H9 (cell line): ENCODE measurements around the gene CNIH2. TPM values are rescaled to one million over a fixed set of nuclear protein-coding genes. Genes with fewer than 3 reads are reported as not detected.

Source experiments
- DNase-seq: peaks from one replicate; pipeline ENCODE4 v3.0.0-alpha.2; 2017
- H2AFZ ChIP-seq: one replicate; pipeline ENCODE4 v1.6.1; 2013; ENCODE audit warnings: mild to moderate bottlenecking, low read length, control low read depth, moderate library complexity
- H2AK5ac ChIP-seq: 2 replicates; pipeline ENCODE4 v1.6.1; 2013; ENCODE audit warnings: low read length, control low read depth, mixed read lengths; ENCODE audit not compliant: insufficient read length
- H2BK120ac ChIP-seq: one replicate; pipeline ENCODE4 v1.6.1; 2013; ENCODE audit warnings: low read depth, mild to moderate bottlenecking, low read length, control low read depth, inconsistent platforms; ENCODE audit not compliant: poor library complexity, severe bottlenecking
- H2BK12ac ChIP-seq: 2 replicates; pipeline ENCODE4 v1.6.1; 2013; ENCODE audit warnings: low read length, control low read depth, mixed read lengths, low read depth; ENCODE audit not compliant: insufficient read length
- H2BK15ac ChIP-seq: 2 replicates; pipeline ENCODE4 v1.6.1; 2013; ENCODE audit warnings: low read depth, low read length, control low read depth
- H2BK20ac ChIP-seq: one replicate; pipeline ENCODE4 v1.6.1; 2013; ENCODE audit warnings: low read depth, mild to moderate bottlenecking, low read length, control low read depth, inconsistent platforms; ENCODE audit not compliant: poor library complexity, severe bottlenecking
- H2BK5ac ChIP-seq: 2 replicates; pipeline ENCODE4 v1.6.1; 2013; ENCODE audit warnings: low read length, control low read depth, mixed read lengths; ENCODE audit not compliant: insufficient read length
- H3K14ac ChIP-seq: 2 replicates; pipeline ENCODE4 v1.6.1; 2013; ENCODE audit warnings: low read length, control low read depth; ENCODE audit not compliant: insufficient read depth
- H3K18ac ChIP-seq: 2 replicates; pipeline ENCODE4 v1.6.1; 2013; ENCODE audit warnings: low read depth, mild to moderate bottlenecking, mixed read lengths, low read length, control low read depth; ENCODE audit not compliant: insufficient read length
- H3K23ac ChIP-seq: 2 replicates; pipeline ENCODE4 v1.6.1; 2013; ENCODE audit warnings: low read length, control low read depth, mixed read lengths, low read depth; ENCODE audit not compliant: insufficient read length
- H3K23me2 ChIP-seq: 2 replicates; pipeline ENCODE4 v1.6.1; 2013; ENCODE audit warnings: low read depth, mild to moderate bottlenecking, mixed read lengths, low read length, control low read depth; ENCODE audit not compliant: insufficient read length, poor library complexity, severe bottlenecking
- H3K27ac ChIP-seq: 2 replicates; pipeline ENCODE4 v1.5.1; 2013; ENCODE audit warnings: low read length, control low read depth, mixed read lengths, low read depth; ENCODE audit not compliant: insufficient read length
- H3K27me3 ChIP-seq: 2 replicates; pipeline ENCODE4 v1.6.1; 2013; ENCODE audit warnings: low read length, control low read depth, inconsistent platforms; ENCODE audit not compliant: insufficient read depth
- H3K4ac ChIP-seq: 2 replicates; pipeline ENCODE4 v1.6.1; 2013; ENCODE audit warnings: low read depth, mild to moderate bottlenecking, control low read depth, inconsistent platforms, low read length, moderate library complexity
- H3K4me1 ChIP-seq: 2 replicates; pipeline ENCODE4 v1.6.1; 2013; ENCODE audit warnings: low read length, control low read depth, inconsistent platforms; ENCODE audit not compliant: insufficient read depth
- H3K4me2 ChIP-seq: 2 replicates; pipeline ENCODE4 v1.6.1; 2013; ENCODE audit warnings: low read length, control low read depth, mixed read lengths; ENCODE audit not compliant: insufficient read length, insufficient read depth
- H3K56ac ChIP-seq: 2 replicates; pipeline ENCODE4 v1.6.1; 2013; ENCODE audit warnings: low read depth, mild to moderate bottlenecking, mixed read lengths, low read length, control low read depth; ENCODE audit not compliant: insufficient read length
- H3K79me1 ChIP-seq: 2 replicates; pipeline ENCODE4 v1.6.1; 2013; ENCODE audit warnings: low read depth, mild to moderate bottlenecking, moderate library complexity, low read length, control low read depth, inconsistent platforms; ENCODE audit not compliant: insufficient read depth, poor library complexity, severe bottlenecking
- H3K79me2 ChIP-seq: 2 replicates; pipeline ENCODE4 v1.6.1; 2013; ENCODE audit warnings: low read length, control low read depth, inconsistent platforms; ENCODE audit not compliant: insufficient read depth
- H3K9ac ChIP-seq: 2 replicates; pipeline ENCODE4 v1.6.1; 2013; ENCODE audit warnings: low read length, control low read depth, mixed read lengths; ENCODE audit not compliant: insufficient read length; ENCODE audit errors: extremely low read depth
- H3K9me3 ChIP-seq: one replicate; pipeline ENCODE4 v1.6.1; 2013; ENCODE audit warnings: low read depth, low read length, inconsistent platforms; ENCODE audit not compliant: control insufficient read depth
- H3T11ph ChIP-seq: one replicate; pipeline ENCODE4 v1.6.1; 2013; ENCODE audit warnings: mild to moderate bottlenecking, low read length, control low read depth, inconsistent platforms
- H4K20me1 ChIP-seq: one replicate; pipeline ENCODE4 v1.6.1; 2013; ENCODE audit not compliant: control insufficient read depth, insufficient read length, insufficient read depth
- H4K5ac ChIP-seq: 2 replicates; pipeline ENCODE4 v1.6.1; 2013; ENCODE audit warnings: low read depth, mild to moderate bottlenecking, mixed read lengths, low read length, control low read depth; ENCODE audit not compliant: insufficient read length
- H4K8ac ChIP-seq: replicated peaks from 2 replicates; pipeline ENCODE4 v1.6.1; 2013; ENCODE audit warnings: low read length, control low read depth, mixed read lengths, low read depth; ENCODE audit not compliant: insufficient read length
- H4K91ac ChIP-seq: 2 replicates; pipeline ENCODE4 v1.6.1; 2013; ENCODE audit warnings: low read depth, mild to moderate bottlenecking, moderate library complexity, mixed read lengths, low read length, control low read depth; ENCODE audit not compliant: insufficient read length
- H3K27ac Mint-ChIP-seq, 3 experiments: 2 replicates in 2 of 3; 3 replicates in 1 of 3; pipeline ENCODE4 v1.8.0; 2020 to 2021; ENCODE audit warnings: mixed read lengths in 3 of 3, mild to moderate bottlenecking in 1 of 3, moderate library complexity in 1 of 3
- H3K27me3 Mint-ChIP-seq: 2 replicates; pipeline ENCODE4 v1.8.0; 2021; ENCODE audit warnings: low read depth, mild to moderate bottlenecking, moderate library complexity, mixed read lengths
- H3K36me3 Mint-ChIP-seq, 3 experiments: 2 replicates in 2 of 3; 3 replicates in 1 of 3; pipeline ENCODE4 v1.8.0; 2020 to 2021; ENCODE audit warnings: low read depth in 3 of 3, mixed read lengths in 3 of 3; ENCODE audit not compliant: insufficient read depth in 1 of 3
- H3K4me1 Mint-ChIP-seq, 2 experiments: 2 replicates each; pipeline ENCODE4 v1.8.0; 2020; ENCODE audit warnings: mixed read lengths in 2 of 2
- H3K4me3 Mint-ChIP-seq, 2 experiments: 2 replicates in 1 of 2; 3 replicates in 1 of 2; pipeline ENCODE4 v1.8.0; 2020 to 2021; ENCODE audit warnings: mild to moderate bottlenecking in 2 of 2, mixed read lengths in 2 of 2, moderate library complexity in 1 of 2
- H3K9me3 Mint-ChIP-seq, 2 experiments: 2 replicates in 1 of 2; 3 replicates in 1 of 2; pipeline ENCODE4 v1.8.0; 2020; ENCODE audit warnings: mild to moderate bottlenecking in 2 of 2, mixed read lengths in 2 of 2, moderate library complexity in 1 of 2
- WGBS: extraction: QIAGEN DNeasy Blood & Tissue Kit; methylation state at CpG from one replicate; pipeline ENCODE4 v1.1.7; 2013; ENCODE audit warnings: missing lambda C conversion rate, low lambda C conversion rate, mixed read lengths; ENCODE audit not compliant: insufficient read length; ENCODE audit errors: extremely low coverage; 5-methylcytosine and 5-hydroxymethylcytosine counted together
- total RNA-seq: library from RNA; stranded (reverse); gene quantifications from 2 replicates; pipeline ENCODE4 v1.2.1, GENCODE V29; 2021
- TF ChIP-seq, protein P1 (sequence below): fragments of 200-600 bp; sonication (generic); conservative IDR thresholded peaks from 3 replicates; pipeline ENCODE4 v1.8.0; 2021; ENCODE audit warnings: antibody characterized with exemption, mild to moderate bottlenecking

Gene CNIH2
- total RNA-seq, 1 experiment from 2014 or later, result 12.0 TPM

GRCh38 chr11:66328031-66328301, 50.0 kb downstream of the CNIH2 start:
- H3K79me1 ChIP-seq, result no peaks in the 10 kb centered on the region
- H2AK5ac ChIP-seq, result no peak overlapping the region
- Mint-ChIP-seq H3K27ac (no peak overlapping the region), H3K4me1 (peaks cover 9 to 18% of the 10 kb centered on the region in 2 experiments), H3K27me3 (peaks cover 10% of the 10 kb centered on the region), H3K4me3 (no peak overlapping the region), H3K9me3 (no peaks in the 10 kb centered on the region), H3K36me3 (peaks cover 0 to 5% (median 0%) of the 10 kb centered on the region in 3 experiments; a peak in 3 of 7 replicates)
- H3K27ac ChIP-seq, result no peak overlapping the region
- H4K5ac ChIP-seq, result no peak overlapping the region
- TF ChIP-seq, protein P1, sequence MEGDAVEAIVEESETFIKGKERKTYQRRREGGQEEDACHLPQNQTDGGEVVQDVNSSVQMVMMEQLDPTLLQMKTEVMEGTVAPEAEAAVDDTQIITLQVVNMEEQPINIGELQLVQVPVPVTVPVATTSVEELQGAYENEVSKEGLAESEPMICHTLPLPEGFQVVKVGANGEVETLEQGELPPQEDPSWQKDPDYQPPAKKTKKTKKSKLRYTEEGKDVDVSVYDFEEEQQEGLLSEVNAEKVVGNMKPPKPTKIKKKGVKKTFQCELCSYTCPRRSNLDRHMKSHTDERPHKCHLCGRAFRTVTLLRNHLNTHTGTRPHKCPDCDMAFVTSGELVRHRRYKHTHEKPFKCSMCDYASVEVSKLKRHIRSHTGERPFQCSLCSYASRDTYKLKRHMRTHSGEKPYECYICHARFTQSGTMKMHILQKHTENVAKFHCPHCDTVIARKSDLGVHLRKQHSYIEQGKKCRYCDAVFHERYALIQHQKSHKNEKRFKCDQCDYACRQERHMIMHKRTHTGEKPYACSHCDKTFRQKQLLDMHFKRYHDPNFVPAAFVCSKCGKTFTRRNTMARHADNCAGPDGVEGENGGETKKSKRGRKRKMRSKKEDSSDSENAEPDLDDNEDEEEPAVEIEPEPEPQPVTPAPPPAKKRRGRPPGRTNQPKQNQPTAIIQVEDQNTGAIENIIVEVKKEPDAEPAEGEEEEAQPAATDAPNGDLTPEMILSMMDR, result no peak
- no peak for DNase-seq
- H3K27me3 ChIP-seq, result no peaks in the 10 kb centered on the region
- H3K4me2 ChIP-seq, result no peak overlapping the region
- H3K56ac ChIP-seq, result no peak overlapping the region
- no peaks in the 10 kb centered on the region for H3K23me2 ChIP-seq
- H4K20me1 ChIP-seq, result no peaks in the 10 kb centered on the region
- no peak overlapping the region for H3K18ac ChIP-seq
- H2BK15ac ChIP-seq, result no peak overlapping the region
- no peak overlapping the region for H2BK12ac ChIP-seq
- H4K91ac ChIP-seq, result no peak overlapping the region
- H2BK20ac ChIP-seq, result no peak overlapping the region
- no peaks in the 10 kb centered on the region for H3K79me2 ChIP-seq
- no peak overlapping the region for H3K14ac ChIP-seq
- no peaks in the 10 kb centered on the region for H3K9me3 ChIP-seq
- no peak overlapping the region for H3K9ac ChIP-seq
- WGBS, result no CpG with 5 or more reads among the region's 3 CpGs
- no peak overlapping the region for H2AFZ ChIP-seq
- no peak overlapping the region for H3K23ac ChIP-seq
- no peak overlapping the region for H2BK120ac ChIP-seq
- H4K8ac ChIP-seq, result no peak overlapping the region
- H3K4me1 ChIP-seq, result 0 out of 2 replicates have a peak, but pooled peaks cover 3% of the 10 kb centered on the region
- H2BK5ac ChIP-seq, result no peak overlapping the region
- H3K4ac ChIP-seq, result no peak overlapping the region
- no peak overlapping the region for H3T11ph ChIP-seq
